GM23338 (cell line): ENCODE measurements around the gene USPL1.

Source experiments
- CREB1 ChIP-seq: fragments of 250-450 bp; sonication (Bioruptor Pico); IDR thresholded peaks from 2 replicates; pipeline ENCODE4 v1.5.0; 2020; ENCODE audit warnings: low read depth, mild to moderate bottlenecking, moderate library complexity
- CTCF ChIP-seq, 2 experiments: fragments of 200-600 bp in 1 of 2; sonication (generic) in 1 of 2; conservative IDR thresholded peaks; 2 replicates each; pipeline versions ENCODE4 v1.5.1 to v1.6.1; 2016 to 2017; ENCODE audit warnings: antibody characterized with exemption in 2 of 2, low read depth in 2 of 2, mild to moderate bottlenecking in 2 of 2, moderate library complexity in 1 of 2
- ETS1 ChIP-seq: IDR thresholded peaks from 2 replicates; pipeline ENCODE4 v1.6.1; 2016; ENCODE audit warnings: antibody characterized with exemption
- EZH2 ChIP-seq: fragments of 200-600 bp; sonication (generic); IDR thresholded peaks from one replicate; pipeline ENCODE4 v1.8.0; 2017; ENCODE audit warnings: antibody characterized with exemption, mild to moderate bottlenecking, low read depth; ENCODE audit not compliant: unreplicated experiment
- EZH2phosphoT487 ChIP-seq: fragments of 200-600 bp; sonication (generic); IDR thresholded peaks from one replicate; pipeline ENCODE4 v1.8.1; 2018; ENCODE audit warnings: antibody characterized with exemption; ENCODE audit not compliant: unreplicated experiment
- JUNB ChIP-seq: IDR thresholded peaks from one replicate; pipeline ENCODE4 v1.6.1; 2016; ENCODE audit warnings: antibody characterized with exemption; ENCODE audit not compliant: unreplicated experiment
- NANOG ChIP-seq: IDR thresholded peaks from 2 replicates; pipeline ENCODE4 v1.6.1; 2016; ENCODE audit warnings: antibody characterized with exemption, borderline replicate concordance
- POLR2AphosphoS5 ChIP-seq: IDR thresholded peaks from 2 replicates; pipeline ENCODE4 v1.6.1; 2016; ENCODE audit warnings: antibody characterized with exemption, low read depth
- REST ChIP-seq: IDR thresholded peaks from one replicate; pipeline ENCODE4 v1.6.1; 2018; ENCODE audit warnings: antibody characterized with exemption; ENCODE audit not compliant: unreplicated experiment
- STAT1 ChIP-seq: IDR thresholded peaks from one replicate; pipeline ENCODE4 v1.6.1; 2016; ENCODE audit warnings: antibody characterized with exemption; ENCODE audit not compliant: unreplicated experiment
- ZNF114 ChIP-seq: fragments of 250-450 bp; sonication (Bioruptor Pico); IDR thresholded peaks from 2 replicates; pipeline ENCODE4 v1.5.0; 2020; ENCODE audit warnings: mild to moderate bottlenecking, moderate library complexity
- ZNF331 ChIP-seq: fragments of 250-450 bp; sonication (Bioruptor Pico); IDR thresholded peaks from 2 replicates; pipeline ENCODE4 v1.5.0; 2020; ENCODE audit warnings: low read depth, mild to moderate bottlenecking, moderate library complexity
- TF ChIP-seq, protein P1 (sequence below): fragments of 250-450 bp; sonication (Bioruptor Pico); IDR thresholded peaks from 2 replicates; pipeline ENCODE4 v1.5.0; 2020; ENCODE audit warnings: mild to moderate bottlenecking, moderate library complexity

DNA sequence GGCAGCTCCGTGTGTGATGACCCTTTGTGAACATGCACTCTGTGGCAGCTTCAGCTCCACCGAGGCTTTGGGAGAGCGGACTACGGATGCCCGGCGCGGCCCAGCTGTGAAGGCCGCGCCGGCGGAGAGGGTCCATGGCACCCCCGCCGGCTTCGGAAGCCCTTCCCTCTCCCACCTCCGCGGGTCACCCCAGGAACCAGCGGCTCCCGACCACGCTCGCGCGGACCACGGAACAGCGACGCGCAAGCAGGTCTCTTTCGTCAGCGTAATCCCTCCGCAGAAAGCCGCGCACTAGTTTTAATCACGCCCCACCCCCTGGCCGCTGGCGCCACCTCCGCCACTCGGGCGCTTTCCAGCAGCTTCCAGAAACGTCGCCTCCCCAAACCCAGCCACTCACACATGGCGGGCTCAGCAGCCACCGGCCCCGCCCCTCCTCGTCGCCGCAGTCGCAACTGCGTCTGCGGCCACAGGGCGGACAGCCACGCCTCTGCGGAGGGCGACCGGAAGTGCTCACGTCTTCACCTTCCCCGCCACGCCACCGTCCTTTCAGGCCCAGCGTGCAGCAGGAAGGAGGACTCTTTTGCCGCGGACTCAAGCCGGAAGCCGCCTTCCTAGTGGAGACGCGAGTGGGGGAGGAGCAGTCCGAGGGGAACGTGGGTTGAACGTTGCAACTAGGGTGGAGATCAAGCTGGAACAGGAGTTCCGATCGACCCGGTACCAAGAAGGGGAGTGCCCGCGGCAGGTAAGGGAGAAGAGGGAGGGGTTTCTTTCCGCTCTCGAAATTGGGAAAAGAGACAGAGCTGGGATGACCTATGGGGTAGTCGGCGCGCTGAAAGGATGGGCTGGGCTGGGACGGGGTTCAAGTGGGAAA, at the start of gene USPL1:
- TF ChIP-seq CTCF (conservative IDR thresholded peaks at IDR 0.05; ENCODE audit: low read depth in 2 of 2) (0 out of 4 replicates have a peak, but pooled peaks of 1 of the 2 experiments have one; percentile 0), POLR2AphosphoS5 (peak; percentile 93), EZH2 (no peak), REST (no peak), CREB1 (CRISPR knock-in tag) (peak; percentile 89), EZH2phosphoT487 (no peak), JUNB (no peak), NANOG (no peak), ZNF114 (CRISPR knock-in tag) (peak; percentile 54; the same call in 1 of the 2 replicates), STAT1 (no peak), ZNF331 (CRISPR knock-in tag) (no peak), ETS1 (peak; percentile 82)
- TF ChIP-seq, protein P1, sequence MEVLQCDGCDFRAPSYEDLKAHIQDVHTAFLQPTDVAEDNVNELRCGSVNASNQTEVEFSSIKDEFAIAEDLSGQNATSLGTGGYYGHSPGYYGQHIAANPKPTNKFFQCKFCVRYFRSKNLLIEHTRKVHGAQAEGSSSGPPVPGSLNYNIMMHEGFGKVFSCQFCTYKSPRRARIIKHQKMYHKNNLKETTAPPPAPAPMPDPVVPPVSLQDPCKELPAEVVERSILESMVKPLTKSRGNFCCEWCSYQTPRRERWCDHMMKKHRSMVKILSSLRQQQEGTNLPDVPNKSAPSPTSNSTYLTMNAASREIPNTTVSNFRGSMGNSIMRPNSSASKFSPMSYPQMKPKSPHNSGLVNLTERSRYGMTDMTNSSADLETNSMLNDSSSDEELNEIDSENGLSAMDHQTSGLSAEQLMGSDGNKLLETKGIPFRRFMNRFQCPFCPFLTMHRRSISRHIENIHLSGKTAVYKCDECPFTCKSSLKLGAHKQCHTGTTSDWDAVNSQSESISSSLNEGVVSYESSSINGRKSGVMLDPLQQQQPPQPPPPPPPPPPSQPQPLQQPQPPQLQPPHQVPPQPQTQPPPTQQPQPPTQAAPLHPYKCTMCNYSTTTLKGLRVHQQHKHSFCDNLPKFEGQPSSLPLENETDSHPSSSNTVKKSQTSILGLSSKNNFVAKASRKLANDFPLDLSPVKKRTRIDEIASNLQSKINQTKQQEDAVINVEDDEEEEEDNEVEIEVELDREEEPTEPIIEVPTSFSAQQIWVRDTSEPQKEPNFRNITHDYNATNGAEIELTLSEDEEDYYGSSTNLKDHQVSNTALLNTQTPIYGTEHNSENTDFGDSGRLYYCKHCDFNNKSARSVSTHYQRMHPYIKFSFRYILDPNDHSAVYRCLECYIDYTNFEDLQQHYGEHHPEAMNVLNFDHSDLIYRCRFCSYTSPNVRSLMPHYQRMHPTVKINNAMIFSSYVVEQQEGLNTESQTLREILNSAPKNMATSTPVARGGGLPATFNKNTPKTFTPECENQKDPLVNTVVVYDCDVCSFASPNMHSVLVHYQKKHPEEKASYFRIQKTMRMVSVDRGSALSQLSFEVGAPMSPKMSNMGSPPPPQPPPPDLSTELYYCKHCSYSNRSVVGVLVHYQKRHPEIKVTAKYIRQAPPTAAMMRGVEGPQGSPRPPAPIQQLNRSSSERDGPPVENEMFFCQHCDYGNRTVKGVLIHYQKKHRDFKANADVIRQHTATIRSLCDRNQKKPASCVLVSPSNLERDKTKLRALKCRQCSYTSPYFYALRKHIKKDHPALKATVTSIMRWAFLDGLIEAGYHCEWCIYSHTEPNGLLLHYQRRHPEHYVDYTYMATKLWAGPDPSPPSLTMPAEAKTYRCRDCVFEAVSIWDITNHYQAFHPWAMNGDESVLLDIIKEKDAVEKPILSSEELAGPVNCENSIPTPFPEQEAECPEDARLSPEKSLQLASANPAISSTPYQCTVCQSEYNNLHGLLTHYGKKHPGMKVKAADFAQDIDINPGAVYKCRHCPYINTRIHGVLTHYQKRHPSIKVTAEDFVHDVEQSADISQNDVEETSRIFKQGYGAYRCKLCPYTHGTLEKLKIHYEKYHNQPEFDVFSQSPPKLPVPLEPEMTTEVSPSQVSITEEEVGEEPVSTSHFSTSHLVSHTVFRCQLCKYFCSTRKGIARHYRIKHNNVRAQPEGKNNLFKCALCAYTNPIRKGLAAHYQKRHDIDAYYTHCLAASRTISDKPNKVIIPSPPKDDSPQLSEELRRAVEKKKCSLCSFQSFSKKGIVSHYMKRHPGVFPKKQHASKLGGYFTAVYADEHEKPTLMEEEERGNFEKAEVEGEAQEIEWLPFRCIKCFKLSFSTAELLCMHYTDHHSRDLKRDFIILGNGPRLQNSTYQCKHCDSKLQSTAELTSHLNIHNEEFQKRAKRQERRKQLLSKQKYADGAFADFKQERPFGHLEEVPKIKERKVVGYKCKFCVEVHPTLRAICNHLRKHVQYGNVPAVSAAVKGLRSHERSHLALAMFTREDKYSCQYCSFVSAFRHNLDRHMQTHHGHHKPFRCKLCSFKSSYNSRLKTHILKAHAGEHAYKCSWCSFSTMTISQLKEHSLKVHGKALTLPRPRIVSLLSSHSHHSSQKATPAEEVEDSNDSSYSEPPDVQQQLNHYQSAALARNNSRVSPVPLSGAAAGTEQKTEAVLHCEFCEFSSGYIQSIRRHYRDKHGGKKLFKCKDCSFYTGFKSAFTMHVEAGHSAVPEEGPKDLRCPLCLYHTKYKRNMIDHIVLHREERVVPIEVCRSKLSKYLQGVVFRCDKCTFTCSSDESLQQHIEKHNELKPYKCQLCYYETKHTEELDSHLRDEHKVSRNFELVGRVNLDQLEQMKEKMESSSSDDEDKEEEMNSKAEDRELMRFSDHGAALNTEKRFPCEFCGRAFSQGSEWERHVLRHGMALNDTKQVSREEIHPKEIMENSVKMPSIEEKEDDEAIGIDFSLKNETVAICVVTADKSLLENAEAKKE (CRISPR knock-in tag) = no peak
